Hematopoietic multipotent progenitor cell treated with erythropoietin and hydrocortisone succinate and interleukin-3 and kit ligand, for 6 days (in vitro differentiated cells): ENCODE results near the gene SSH2.
"Not testable (repeated sequence)": the region's sequence is repeated elsewhere in the genome, so short reads cannot be mapped to it uniquely, and the experiment has no call there.

Experiments used
- DNase-seq: peaks from one replicate; pipeline ENCODE4 v3.0.0-alpha.2; 2015

The SSH2 gene

GRCh38 chr17:29726715-29727252 lies 203.2 kb downstream of the SSH2 start:
- peak; percentile 87 for DNase-seq

GRCh38 chr17:29725408-29725807 lies 204.6 kb downstream of the SSH2 start:
- DNase-seq, result not testable (repeated sequence)

- DNase-seq, result peak; percentile 65
Observed at GRCh38 chr17:29723278-29724047, 206.6 kb downstream of the SSH2 start.

GRCh38 chr17:29722411-29723198 lies 207.4 kb downstream of the SSH2 start:
- peak; percentile 85 for DNase-seq

GRCh38 chr17:29720551-29720950 lies 209.5 kb downstream of the SSH2 start:
- DNase-seq, result no peak

- DNase-seq, result no peak
Observed at GRCh38 chr17:29719469-29719868, 210.6 kb downstream of the SSH2 start.

GRCh38 chr17:29718446-29719039 lies 211.5 kb downstream of the SSH2 start:
- no peak for DNase-seq

- DNase-seq, result no peak
Observed at GRCh38 chr17:29717817-29718216, 212.2 kb downstream of the SSH2 start.

- no peak for DNase-seq
Observed at GRCh38 chr17:29716566-29716965, 213.5 kb downstream of the SSH2 start.

GRCh38 chr17:29715680-29716079 lies 214.3 kb downstream of the SSH2 start:
- no peak for DNase-seq

- no peak for DNase-seq
Observed at GRCh38 chr17:29714146-29714545, 215.9 kb downstream of the SSH2 start.

- no peak for DNase-seq
Observed at GRCh38 chr17:29713626-29714025, 216.4 kb downstream of the SSH2 start.

- DNase-seq, result no peak
Observed at GRCh38 chr17:29711588-29712385, 218.2 kb downstream of the SSH2 start.

- DNase-seq, result peak; percentile 41
Observed at GRCh38 chr17:29710891-29711418, 219.1 kb downstream of the SSH2 start.

GRCh38 chr17:29710520-29710884 lies 219.5 kb downstream of the SSH2 start:
- no peak for DNase-seq

- no peak for DNase-seq
Observed at GRCh38 chr17:29709866-29710519, 220.0 kb downstream of the SSH2 start.

GRCh38 chr17:29707212-29707571 lies 222.8 kb downstream of the SSH2 start:
- DNase-seq, result no peak

- no peak for DNase-seq
Observed at GRCh38 chr17:29706045-29706431, 224.0 kb downstream of the SSH2 start.

- DNase-seq, result no peak
Observed at GRCh38 chr17:29705386-29705785, 224.6 kb downstream of the SSH2 start.

- no peak for DNase-seq
Observed at GRCh38 chr17:29699283-29699682, 230.7 kb downstream of the SSH2 start.

GRCh38 chr17:29698837-29699236 lies 231.2 kb downstream of the SSH2 start:
- no peak for DNase-seq
